Hippocampal formation (tissue), 2 donors: ENCODE data around the gene RNASEH2C.
"Not testable (repeated sequence)": the region's sequence is repeated elsewhere in the genome, so short reads cannot be mapped to it uniquely, and the experiment has no call there.

Source experiments
- DNase-seq, 2 donors: peaks; one replicate each; lab custom pipeline; 2025; lab: John Stamatoyannopoulos, UW

Gene RNASEH2C

DNA sequence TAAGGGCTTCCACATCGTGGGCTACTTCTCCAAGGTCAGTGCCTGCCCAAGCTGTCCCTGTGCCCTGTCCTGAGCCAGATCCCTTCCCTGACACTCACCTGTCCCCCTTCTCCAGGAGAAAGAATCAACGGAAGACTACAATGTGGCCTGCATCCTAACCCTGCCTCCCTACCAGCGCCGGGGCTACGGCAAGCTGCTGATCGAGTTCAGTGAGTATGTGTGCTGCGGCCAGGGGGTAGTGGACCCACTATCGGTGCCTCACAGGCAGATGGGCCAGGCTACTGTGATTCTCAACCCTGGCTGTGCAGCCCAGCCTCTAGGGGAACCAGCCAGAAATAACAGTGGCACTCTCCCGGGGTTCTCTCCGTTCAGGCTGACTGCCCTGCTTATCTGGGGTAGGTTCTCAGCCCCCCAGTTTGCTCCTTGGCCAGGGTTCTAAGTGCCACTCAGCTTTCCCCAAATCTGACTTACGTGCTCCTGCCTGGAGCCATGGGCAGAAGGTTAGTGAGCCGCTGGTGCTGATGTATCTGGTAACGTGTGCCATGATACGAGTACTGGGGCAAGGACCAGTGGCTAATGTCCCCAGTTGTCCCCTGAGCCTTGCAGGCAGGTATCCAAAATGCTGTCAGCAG lies 3.7 kb downstream of the RNASEH2C start:
- no peak for DNase-seq

DNA sequence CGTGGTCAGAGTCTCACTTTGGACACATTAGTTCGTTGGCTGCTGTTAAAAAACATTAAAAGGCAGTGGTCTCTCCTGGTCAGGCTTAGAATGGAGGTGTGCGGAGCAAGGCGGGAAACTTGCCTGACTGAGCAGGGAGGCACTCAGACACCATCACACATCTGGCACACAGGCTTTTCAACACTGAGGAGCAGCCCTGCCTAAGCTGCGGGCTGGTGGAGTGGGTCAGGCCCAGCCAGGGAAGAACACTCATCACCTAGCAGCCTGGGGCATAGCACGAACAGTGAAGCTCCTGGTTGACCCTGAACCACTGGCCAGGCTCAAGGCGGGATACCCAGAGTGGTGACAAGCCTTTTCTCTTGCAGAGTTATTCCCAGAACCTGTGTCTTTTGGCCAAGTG lies 4.3 kb downstream of the RNASEH2C start:
- no peak for DNase-seq

DNA sequence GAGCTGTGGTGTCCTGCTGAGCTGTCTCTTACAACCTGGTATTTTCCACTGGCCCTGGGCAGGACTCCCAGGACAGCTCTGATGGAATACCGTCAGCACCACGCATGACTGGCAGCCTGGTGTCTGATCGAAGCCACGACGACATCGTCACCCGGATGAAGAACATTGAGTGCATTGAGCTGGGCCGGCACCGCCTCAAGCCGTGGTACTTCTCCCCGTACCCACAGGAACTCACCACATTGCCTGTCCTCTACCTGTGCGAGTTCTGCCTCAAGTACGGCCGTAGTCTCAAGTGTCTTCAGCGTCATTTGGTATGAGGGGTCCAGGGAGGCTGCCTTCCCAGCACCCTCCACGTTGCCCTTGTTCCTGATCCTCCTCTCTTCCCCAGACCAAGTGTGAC lies 6.2 kb downstream of the RNASEH2C start:
- DNase-seq: no peak

DNA sequence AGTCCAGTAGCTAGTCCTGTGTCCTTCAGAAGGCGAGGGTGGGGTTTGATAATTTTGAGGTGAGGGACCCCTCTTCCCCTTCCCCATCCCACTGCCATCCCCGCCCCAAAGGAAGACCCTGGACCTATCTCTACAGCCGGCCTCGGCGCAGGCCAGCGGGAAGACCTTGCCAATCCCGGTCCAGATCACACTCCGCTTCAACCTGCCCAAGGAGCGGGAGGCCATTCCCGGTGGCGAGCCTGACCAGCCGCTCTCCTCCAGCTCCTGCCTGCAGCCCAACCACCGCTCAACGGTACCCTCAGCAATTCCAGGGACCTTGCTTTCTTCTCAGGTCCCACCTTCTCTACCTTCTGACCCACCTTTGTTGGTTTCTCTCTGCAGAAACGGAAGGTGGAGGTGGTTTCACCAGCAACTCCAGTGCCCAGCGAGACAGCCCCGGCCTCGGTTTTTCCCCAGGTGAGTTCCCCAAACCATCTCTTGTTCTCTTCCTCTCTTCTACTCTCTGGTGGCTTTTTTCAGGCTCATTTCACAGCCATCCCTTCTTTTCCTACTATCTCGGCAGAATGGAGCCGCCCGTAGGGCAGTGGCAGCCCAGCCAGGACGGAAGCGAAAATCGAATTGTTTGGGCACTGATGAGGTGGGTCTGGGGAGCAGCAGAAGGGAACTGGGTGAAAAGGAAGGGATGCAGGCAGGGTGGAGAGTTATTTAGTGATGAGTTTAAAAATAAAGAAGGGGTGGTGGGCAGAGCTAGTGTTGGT lies 7.2 kb downstream of the RNASEH2C start:
- DNase-seq: no peak

DNA sequence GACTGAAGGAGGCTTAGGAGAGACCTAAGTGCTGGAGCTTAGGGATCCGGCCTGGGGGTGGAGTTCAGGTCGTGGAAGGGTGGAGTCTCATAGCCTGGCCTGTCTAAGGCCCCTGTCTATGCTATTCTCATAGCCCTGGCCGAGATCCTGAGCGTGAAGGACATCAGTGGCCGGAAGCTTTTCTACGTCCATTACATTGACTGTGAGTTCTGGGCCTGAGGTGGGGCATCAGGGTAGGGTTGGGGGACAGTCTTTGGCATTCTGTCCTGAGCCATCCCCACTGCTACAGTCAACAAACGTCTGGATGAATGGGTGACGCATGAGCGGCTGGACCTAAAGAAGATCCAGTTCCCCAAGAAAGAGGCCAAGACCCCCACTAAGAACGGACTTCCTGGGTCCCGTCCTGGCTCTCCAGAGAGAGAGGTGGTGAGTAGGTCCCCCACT lies 7.9 kb downstream of the RNASEH2C start:
- no peak for DNase-seq

DNA sequence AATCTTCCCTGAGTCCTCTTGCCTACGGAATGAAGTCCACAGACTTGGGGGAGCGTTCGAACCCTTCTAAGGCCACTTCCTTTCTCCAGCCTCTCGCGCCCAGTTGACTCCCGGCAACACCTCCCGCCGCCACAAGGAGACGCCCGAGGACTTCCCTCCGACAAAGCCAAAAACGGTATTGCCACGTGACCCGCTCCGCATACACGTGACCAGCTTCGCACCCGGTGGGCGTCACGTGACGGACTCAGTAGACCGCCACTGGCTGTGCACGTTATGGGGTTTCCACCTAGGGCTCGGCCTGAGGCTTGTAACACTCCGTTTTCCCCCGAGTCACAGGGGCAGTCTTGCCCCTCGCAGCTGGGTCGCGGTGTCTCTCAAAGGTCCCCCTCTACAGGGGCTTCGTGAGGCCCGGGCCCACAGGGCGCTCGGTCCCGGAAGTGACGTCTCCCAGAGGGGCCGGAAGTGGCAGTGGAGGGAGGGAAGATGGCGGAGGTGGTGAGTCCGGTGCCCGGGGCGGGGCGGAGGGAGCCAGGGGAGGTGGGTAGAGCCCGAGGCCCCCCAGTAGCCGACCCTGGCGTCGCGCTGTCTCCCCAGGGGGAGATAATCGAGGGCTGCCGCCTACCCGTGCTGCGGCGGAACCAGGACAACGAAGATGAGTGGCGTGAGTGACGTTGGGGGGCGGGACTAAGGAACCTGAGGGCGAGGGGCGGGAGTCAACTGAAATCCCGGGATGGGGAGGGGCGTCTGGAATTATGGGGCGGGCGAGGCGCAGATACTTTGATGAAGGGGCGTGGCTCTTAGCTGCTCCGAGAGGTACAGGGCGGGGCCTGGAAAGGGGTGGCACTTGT lies 8.6 kb downstream of the RNASEH2C start, which contains the start of gene KAT5:
KAT5 (plus strand) TSS at position 468 of the 848 bp plus-strand sequence; CDS start at position 484, 16 bp downstream.
- peak; percentile 94 to 99 for DNase-seq

DNA sequence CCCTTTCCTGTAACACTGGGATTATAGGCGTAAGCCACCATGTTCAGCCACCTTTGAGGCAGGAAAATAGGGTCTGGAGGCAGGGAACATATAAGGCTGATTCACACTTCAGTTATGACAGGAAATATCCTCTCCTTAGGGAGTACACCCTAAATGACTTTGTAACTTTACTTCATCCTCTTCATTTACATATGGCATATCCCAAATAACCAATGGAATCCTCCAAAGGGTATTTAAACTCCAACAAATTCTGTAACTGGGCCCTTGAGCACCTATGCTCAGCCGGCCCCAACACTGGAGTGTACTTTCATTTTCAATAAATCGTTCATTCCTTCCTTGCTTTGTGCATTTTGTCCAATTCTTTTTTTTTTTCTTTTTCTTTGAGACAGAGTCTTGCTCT lies 10.2 kb downstream of the RNASEH2C start:
- no peak for DNase-seq

DNA sequence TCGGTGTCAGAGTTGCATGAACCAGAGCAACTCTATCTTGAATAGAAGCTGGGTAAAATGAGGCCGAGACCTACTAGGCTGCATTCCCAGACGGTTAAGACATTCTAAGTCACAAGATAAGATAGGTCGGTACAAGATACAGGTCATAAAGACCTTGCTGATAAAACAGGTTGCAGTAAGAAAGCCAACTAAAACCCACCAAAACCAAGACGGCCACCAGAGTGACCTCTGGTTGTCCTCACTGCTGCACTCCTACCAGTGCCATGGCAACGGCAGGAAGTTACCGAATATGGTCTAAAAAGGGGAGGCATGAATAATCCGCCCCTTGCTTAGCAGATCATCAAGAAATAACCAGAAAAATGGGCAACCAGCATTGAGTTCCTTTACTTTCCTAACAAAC lies 10.9 kb downstream of the RNASEH2C start:
- DNase-seq: no peak

DNA sequence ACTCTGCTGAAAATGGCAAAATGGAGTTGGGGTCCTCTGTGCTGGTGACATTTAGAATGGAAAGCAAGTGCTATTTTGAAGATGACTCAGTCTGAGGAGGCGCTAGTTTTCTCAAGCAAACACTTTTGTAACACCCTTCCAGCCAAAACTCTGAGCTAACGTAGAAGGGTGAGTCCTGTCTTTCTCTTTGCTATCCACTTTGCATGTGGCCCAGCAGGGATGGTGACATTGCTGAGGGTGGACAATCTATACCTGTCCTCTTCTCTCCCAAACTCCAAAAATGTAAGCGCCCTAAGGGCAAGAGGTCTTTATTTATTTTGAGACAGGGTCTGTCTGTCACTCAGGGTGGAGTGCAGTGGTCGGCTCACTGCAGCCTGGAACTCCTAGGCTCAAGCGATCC lies 12.1 kb downstream of the RNASEH2C start:
- DNase-seq: no peak

DNA sequence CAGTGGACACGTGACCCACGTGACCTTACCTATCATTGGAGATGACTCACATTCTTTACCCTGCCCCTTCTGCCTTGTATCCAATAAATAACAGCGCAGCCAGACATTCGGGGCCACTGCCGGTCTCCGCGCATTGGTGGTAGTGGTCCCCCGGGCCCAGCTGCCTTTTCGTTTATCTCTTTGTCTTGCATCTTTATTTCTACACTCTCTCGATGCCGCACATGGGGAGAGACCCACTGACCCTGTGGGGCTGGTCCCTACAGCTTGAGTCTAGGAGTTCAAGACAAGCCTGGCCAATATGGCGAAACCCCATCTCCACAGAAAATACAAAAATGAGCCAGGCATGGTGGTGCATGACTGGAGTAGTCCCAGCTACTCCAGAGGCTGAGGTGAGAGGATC lies 13.6 kb downstream of the RNASEH2C start:
- DNase-seq: not testable (repeated sequence)

DNA sequence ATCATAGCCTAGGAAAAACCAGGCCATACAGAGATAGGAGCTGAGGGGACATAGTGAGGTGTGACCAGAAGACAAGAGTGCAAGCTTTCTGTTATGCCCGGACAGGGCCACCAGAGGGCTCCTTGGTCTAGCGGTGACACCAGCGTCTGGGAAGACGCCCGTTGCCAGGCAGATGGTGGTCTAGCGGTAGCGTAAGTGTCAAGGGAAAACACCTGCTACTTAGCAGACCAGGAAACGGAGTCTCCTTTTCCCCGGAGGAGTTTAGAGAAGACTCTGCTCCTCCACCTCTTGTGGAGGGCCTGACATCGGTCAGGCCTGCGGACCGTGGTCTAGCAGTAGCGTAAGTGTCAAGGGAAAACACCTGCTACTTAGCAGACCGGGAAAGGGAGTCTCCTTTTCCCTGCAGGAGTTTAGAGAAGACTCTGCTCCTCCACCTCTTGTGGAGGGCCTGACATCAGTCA lies 14.3 kb downstream of the RNASEH2C start:
- DNase-seq: peak in 1 of 2 donors; percentile 45

DNA sequence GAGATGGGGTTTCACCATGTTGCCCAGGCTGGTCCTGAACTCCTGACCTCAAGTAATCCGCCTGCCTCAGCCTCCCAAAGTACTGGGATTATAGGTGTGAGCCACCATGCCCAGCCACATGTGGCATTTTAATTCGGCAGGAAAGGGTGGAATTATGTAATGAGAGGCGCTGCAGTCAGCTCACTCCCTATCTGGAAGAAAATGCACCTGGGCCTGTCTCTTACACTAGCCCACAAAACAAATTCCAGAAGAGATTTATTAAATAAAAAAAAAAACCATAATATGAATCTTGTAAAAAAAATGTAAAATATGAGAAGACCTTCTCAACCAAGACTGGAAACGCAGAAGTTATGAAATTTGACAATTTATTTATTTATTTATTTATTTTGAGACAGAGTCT lies 16.8 kb downstream of the RNASEH2C start:
- no peak for DNase-seq

DNA sequence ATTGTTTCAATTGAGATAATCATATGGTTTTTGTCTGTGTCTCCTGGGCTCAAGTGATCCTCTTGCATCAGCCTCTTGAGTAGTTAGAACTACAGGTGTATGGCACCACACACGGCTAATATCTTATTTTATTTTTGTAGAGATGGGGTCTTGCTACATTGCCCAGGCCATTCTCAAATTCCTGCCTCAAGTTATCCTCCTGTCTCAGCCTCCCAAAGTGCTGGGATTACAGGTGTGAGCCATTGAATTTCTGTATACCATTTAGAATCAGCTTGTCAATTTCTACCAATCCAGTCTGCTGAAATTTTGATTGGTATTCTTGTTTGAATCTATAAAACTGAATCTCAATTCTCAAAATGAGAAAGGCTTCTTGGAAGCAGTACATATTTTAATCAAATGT lies 18.9 kb downstream of the RNASEH2C start:
- no peak for DNase-seq

DNA sequence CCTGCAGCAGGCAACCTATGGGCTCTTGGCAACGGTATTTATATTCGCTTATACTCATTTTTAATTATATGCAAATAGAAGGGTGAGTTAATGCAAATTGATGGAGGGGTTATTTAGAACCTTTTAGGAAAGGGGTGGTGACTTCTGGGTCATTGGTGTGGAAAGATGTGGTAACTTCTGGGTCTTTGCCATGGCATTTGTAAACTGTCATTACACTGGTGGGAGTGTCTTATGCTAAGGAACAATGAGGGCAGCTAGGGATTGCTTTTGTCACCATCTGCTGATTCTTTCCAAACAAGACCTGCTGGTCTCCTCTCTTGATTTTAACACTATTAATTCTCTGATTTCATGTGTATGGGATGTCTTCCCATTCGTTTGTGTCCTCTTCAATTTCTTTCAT lies 20.2 kb downstream of the RNASEH2C start:
- no peak for DNase-seq

DNA sequence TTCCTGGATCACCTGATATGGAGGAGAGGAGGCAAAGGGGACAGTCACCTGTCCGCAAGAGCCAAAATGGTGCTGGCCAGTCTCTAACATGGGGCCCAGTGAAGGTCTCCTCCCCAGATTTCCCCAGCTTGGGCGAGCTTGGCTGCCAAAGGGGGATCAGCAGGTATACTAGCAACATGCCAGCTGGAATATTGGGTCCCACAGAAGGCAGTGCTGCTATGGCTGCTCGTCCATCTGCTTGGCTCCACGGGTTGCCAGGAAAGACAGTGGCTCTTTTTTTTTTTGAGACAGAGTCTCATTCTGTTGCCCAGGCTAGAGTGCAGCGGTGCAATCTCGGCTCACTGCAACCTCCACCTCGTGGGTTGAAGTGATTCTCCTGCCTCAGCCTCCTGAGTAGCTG lies 21.3 kb downstream of the RNASEH2C start:
- DNase-seq: no peak

DNA sequence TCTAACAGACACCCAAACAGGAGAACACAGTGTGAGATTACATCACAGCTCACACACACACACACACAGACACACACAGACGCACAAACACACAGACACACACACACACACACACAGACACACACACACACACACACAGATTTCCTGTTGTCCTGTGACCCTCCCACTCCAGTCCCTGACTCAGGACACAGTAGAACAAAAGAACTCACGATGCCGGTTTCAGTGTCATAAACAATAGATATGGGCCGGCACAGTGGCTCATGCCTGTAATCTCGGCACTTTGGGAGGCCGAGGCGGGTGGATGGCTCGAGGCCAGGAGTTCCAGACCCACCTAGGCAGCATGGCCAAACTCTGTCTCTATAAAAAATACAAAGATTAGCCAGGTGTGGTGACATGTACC lies 22.4 kb downstream of the RNASEH2C start:
- DNase-seq: no peak

DNA sequence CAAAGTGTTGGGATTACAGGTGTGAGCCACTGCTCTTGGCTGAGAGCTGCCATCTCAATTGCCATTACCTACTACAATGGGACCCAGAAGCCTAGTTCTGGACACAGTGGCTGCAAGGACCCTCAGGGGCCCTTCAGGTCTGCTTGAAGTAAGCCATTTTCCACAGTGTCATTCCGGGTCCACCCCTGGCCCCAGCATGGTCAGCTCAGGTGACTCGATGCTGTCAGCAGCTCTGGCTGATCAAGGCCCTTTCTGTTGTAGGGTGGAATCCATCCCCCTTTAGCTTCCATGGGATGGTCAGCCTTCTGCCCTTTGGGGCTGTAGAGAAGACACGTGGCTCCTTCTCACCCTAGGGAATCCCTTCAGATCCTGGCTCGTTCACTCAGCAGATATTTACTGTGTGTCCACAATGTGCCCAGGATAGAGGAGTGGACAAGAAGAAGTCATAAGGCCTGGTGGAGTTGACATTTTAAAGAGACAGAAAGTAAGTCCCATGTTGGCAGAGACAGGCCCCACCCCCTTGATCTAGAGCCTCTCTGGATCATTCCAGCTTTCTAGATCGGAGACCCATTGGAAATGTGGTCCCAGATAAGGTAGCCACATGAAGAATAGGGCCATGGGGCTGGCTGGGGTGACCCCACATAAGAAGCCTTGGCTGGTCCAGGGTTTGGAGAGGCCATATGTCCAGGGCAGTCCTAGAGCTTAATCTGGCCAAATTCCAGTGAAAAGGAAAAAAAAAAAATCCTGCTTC lies 23.6 kb downstream of the RNASEH2C start:
- no peak for DNase-seq

DNA sequence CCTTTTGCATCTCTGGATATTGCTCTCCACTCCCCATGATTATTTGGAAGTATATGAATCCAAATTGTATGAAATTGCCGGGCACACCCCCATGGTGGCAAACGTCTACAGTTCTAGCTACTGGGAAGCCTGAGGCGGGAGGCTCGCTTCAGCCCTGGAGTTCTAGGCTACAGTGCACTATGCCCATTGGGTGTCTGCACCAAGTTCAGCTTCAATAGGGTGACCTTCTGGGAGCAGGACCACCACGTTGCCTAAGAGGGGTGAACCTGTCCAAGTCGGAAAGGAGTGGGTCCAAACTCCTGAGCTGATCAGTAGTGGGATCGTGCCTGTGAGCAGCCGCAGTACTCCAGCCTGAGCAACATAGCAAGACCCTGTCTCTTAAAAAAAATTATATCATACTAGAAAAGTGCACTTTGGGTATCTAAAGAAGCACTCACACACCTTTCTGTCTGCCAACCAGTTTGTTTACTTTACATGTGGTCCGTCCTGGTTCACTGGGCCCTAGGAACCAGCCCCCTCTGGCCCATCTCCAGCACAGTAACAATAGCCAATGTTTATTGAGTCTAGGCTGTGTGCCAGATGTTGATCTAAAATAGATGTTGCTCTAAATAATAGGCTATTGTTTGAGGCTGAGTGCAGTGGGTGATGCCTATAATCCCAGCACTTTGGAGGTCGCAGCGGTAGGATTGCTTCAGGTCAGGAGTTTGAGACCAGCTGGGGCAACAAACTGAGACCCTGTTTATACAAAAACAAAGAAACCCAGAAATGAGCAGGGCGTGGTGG lies 24.9 kb downstream of the RNASEH2C start:
- peak; percentile 40 to 61 for DNase-seq

DNA sequence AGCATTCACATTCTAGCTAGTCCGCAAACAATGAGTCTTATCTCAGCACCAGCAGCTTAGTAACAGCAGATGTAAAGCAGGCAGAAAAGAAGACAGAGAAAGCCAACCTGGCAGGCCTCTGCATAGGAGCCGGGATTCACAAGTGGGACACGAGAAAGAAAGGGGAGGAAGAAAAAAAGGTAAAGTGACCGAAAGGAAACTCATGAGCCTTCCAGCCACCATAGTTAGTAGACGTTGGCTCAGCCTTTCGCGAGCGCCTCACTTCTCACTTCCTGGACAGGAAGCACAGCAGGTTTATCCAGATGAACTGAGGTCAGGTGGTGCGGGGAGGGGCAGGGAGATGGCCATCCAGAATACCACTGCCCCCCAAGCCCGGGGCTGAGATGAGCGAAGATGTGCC lies 28.2 kb downstream of the RNASEH2C start:
- no peak for DNase-seq

DNA sequence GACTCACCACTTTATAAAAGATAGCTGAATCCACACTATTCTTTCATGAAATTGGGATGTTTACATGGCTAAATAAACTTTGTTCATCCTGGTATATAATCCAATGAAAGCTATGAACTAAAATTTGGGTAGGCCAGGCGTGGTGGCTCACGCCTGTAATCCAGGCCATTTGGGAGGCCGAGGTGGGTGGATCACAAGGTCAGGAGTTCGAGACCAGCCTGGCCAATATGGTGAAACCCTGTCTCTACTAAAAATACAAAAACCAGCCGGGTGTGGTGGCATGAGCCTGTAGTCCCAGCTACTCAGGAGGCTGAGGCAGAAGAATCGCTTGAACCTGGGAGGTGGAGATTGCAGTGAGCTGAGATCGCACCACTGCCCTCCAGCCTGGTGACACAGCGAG lies 28.8 kb downstream of the RNASEH2C start:
- DNase-seq: not testable (repeated sequence)

DNA sequence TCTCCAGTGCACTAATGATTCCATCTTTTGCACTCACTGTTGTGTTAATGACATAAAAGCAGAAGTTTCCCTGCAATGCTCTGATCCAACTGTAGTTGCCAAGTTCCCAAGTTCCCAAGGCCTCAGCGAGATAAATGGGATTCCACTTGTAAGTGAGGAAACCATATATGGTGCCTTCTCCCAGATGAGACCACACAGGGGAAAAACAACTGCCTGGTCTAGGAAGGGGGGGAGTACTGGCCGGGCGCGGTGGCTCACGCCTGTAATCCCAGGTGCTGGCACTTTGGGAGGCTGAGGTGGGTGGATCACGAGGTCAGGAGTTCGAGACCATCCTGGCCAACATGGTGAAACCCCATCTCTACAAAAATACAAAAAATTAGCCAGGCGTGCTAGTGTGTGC lies 34.6 kb downstream of the RNASEH2C start:
- DNase-seq: no peak
